Esophagus muscularis mucosa (tissue), 3 donors: ENCODE results near the gene BIRC6.

Experiments
- CTCF ChIP-seq, 3 experiments: fragments of 200-600 bp in 2 of 3; fragments of 450-650 bp in 1 of 3; sonication (generic) in 2 of 3; IDR thresholded peaks; one replicate each; pipeline ENCODE4 v1.5.1; 2017 to 2019; ENCODE audit warnings: antibody characterized with exemption in 3 of 3, mild to moderate bottlenecking in 2 of 3, moderate library complexity in 1 of 3
- POLR2A ChIP-seq: fragments of 450-650 bp; IDR thresholded peaks from one replicate; pipeline ENCODE4 v1.6.1; 2017; ENCODE audit warnings: antibody characterized with exemption, moderate library complexity, mild to moderate bottlenecking, low read depth
- POLR2AphosphoS5 ChIP-seq, 2 donors: sonication (generic); formaldehyde crosslinking; IDR thresholded peaks; one replicate each; pipeline ENCODE4 v1.6.1; 2017; ENCODE audit warnings: antibody characterized with exemption in 2 of 2

- TF ChIP-seq POLR2A = no peak
- TF ChIP-seq CTCF (IDR thresholded peaks at IDR 0.05) = no peak
- TF ChIP-seq POLR2AphosphoS5 (IDR thresholded peaks at IDR 0.05) = no peak
Measured at GRCh38 chr2:32330136-32330535, 26.7 kb upstream of the BIRC6 start.
